Measurements from ENCODE around the gene ACOT11. TPM values are rescaled to one million over a fixed set of nuclear protein-coding genes. Genes with fewer than 3 reads are reported as not detected.
"Not testable (repeated sequence)": the region's sequence is repeated elsewhere in the genome, so short reads cannot be mapped to it uniquely, and the experiment has no call there.

Gene ACOT11
- total and polyA plus RNA-seq, 2 of the 4 experiments (the other 2 are of a cell fraction): 2.5 to 2.7 TPM

DNA sequence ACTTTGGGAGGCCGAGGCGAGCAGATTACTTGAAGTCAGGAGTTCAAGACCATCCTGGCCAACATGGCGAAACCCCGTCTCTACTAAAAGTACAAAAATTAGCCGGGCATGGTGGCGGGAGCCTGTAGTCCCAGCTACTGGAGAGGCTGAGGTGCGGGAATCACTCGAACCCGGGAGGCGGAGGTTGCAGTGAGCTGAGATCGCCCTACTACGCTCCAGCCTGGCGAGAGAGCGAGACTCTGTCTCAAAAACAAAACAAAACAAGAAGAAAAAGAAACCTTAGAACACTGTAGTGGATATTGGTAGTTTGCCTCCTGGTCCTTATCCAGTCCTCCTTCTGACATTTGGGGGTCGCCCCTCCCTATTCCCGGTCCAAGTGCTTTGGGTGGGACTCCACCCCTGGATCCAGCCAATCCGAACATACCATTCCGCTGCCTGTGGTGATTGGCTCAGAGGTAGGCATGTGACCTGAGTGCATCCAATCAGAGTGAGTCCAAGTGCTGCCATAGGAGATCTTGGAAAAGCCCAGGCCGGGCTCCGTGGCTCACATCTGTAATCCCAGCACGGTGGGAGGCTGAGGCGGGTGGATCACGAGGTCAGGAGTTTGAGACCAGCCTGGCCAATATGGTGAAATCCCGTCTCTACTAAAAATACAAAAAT lies 34.0 kb upstream of the ACOT11 start:
- H3K9ac ChIP-seq (ENCODE audit: low read depth, low read length); ATAC-seq (ENCODE audit: low read depth); H2AFZ ChIP-seq (replicated peaks; ENCODE audit: low read length, poor library complexity); in situ Hi-C loops (cut with MboI; ENCODE audit: low sequenced_read_pairs); H2AK5ac ChIP-seq (ENCODE audit: low read depth, low read length); H2BK5ac ChIP-seq (ENCODE audit: low read depth, low read length, poor library complexity, severe bottlenecking); H3K27ac ChIP-seq (ENCODE audit: insufficient read depth, low read length); H4K20me1 ChIP-seq (ENCODE audit: insufficient read depth, low read length); H3K56ac ChIP-seq (ENCODE audit: extremely low read depth, insufficient read depth, low read length); H3K18ac ChIP-seq (ENCODE audit: low read depth, low read length); H3K36me3 ChIP-seq (ENCODE audit: control insufficient read depth, insufficient read depth, low read length); H2BK120ac ChIP-seq (ENCODE audit: low read depth, low read length); DNase-seq; BruUV-seq (replicated peaks); H3K4me1 ChIP-seq (ENCODE audit: control insufficient read depth, insufficient read depth, low read length); H3K4me3 ChIP-seq (ENCODE audit: insufficient read depth, low read depth, low read length); dilution Hi-C loops (cut with HindIII; ENCODE audit: low sequenced_read_pairs, unreplicated experiment); H4K5ac ChIP-seq (ENCODE audit: low read depth, low read length); H3K4ac ChIP-seq (ENCODE audit: low read depth, low read length); H2AK9ac ChIP-seq (replicated peaks; ENCODE audit: low read depth, low read length, poor library complexity); POLR2A ChIA-PET (ENCODE audit: unreplicated experiment); H2BK15ac ChIP-seq (ENCODE audit: low read depth, low read length); H4K8ac ChIP-seq (ENCODE audit: low read depth in 2 of 2, low read length in 2 of 2); CTCF ChIA-PET; H2BK20ac ChIP-seq (ENCODE audit: low read depth, low read length); intact Hi-C loops (cut with micrococcal nuclease); H3K4me2 ChIP-seq (ENCODE audit: low read depth, low read length); H3K9me3 ChIP-seq (ENCODE audit: control insufficient read depth, insufficient read depth, low read length); H3K9me1 ChIP-seq (ENCODE audit: insufficient read depth, low read length); H3K14ac ChIP-seq (replicated peaks; ENCODE audit: low read depth, low read length); H3K23ac ChIP-seq (ENCODE audit: low read depth, low read length); H3K79me1 ChIP-seq (ENCODE audit: low read depth in 1 of 2, low read length in 2 of 2); H4K91ac ChIP-seq (ENCODE audit: insufficient read depth, low read depth, low read length): not testable (repeated sequence)
- TF ChIP-seq, protein P1, sequence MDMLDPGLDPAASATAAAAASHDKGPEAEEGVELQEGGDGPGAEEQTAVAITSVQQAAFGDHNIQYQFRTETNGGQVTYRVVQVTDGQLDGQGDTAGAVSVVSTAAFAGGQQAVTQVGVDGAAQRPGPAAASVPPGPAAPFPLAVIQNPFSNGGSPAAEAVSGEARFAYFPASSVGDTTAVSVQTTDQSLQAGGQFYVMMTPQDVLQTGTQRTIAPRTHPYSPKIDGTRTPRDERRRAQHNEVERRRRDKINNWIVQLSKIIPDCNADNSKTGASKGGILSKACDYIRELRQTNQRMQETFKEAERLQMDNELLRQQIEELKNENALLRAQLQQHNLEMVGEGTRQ (IDR thresholded peaks at IDR 0.05; ENCODE audit: low read depth, low read length): peak; percentile 28; the same call in 1 of the 2 replicates
- WGBS, 2 experiments (ENCODE audit: extremely low coverage in 2 of 2, insufficient read length in 1 of 2): 72% methylated on average over 10 of the region's 24 CpGs; no CpG with 5 or more reads in 1 of the 2 experiments
- H3K27me3 ChIP-seq (ENCODE audit: control insufficient read depth, insufficient read depth, low read length): peaks cover 14% of the 10 kb centered on the region
